GM12872 (cell line): ENCODE data around the gene CXCR6.

Experiments
- CTCF ChIP-seq: IDR thresholded peaks from 3 replicates; pipeline ENCODE4 v1.5.1; 2011; ENCODE audit warnings: low read depth, mild to moderate bottlenecking, low read length, moderate library complexity; ENCODE audit not compliant: insufficient read depth

The CXCR6 gene

GRCh38 chr3:45943207-45943846 is at the start of gene CXCR6:
TSS of gene CXCR6 (plus strand) at chr3:45943464. CDS start at chr3:45946482, 3,018 bp downstream.
- no peak for TF ChIP-seq CTCF

- TF ChIP-seq CTCF, result no peak
These were observed 49.2 kb upstream of the CXCR6 start for GRCh38 chr3:45894015-45894414.

GRCh38 chr3:45895686-45896468 is 47.4 kb upstream of the CXCR6 start:
- no peak for TF ChIP-seq CTCF

- no peak for TF ChIP-seq CTCF
These were observed 46.3 kb upstream of the CXCR6 start for GRCh38 chr3:45896956-45897355.

- TF ChIP-seq CTCF, result no peak
These were observed 38.3 kb upstream of the CXCR6 start for GRCh38 chr3:45904931-45905330.

- TF ChIP-seq CTCF, result no peak
These were observed 37.5 kb upstream of the CXCR6 start for GRCh38 chr3:45905755-45906154.

- TF ChIP-seq CTCF, result peak; percentile 59
These were observed 36.4 kb upstream of the CXCR6 start for GRCh38 chr3:45906681-45907407.
